Measurements from ENCODE around the gene CORO6. TPM values are rescaled to one million over a fixed set of nuclear protein-coding genes. Genes with fewer than 3 reads are reported as not detected.

CORO6 gene
- total RNA-seq, 1 experiment from 2014 or later = 2.3 TPM

GRCh38 chr17:29665481-29665810 is 42.7 kb upstream of the CORO6 start:
- H3K18ac ChIP-seq (ENCODE audit: insufficient read length, low read depth, low read length) = no peak overlapping the region
- H3K4me1 Mint-ChIP-seq = peaks cover 13% of the 10 kb centered on the region in 2 experiments
- no peak overlapping the region for H3K9ac ChIP-seq (ENCODE audit: extremely low read depth, insufficient read length, low read length)
- no peak overlapping the region for H2AFZ ChIP-seq (ENCODE audit: low read length)
- H3K27ac ChIP-seq (ENCODE audit: insufficient read length, low read depth, low read length) = no peak overlapping the region
- no peaks in the 10 kb centered on the region for H3K9me3 ChIP-seq (ENCODE audit: control insufficient read depth, low read depth, low read length)
- H4K20me1 ChIP-seq (ENCODE audit: control insufficient read depth, insufficient read depth, insufficient read length) = no peaks in the 10 kb centered on the region
- H3T11ph ChIP-seq (ENCODE audit: low read length) = no peak overlapping the region
- H2BK12ac ChIP-seq (ENCODE audit: insufficient read length, low read depth, low read length) = no peak overlapping the region
- H3K56ac ChIP-seq (ENCODE audit: insufficient read length, low read depth, low read length) = no peak overlapping the region
- peaks cover 0 to 11% (median 4%) of the 10 kb centered on the region in 3 experiments; a peak in 4 of 7 replicates for H3K36me3 Mint-ChIP-seq (ENCODE audit: insufficient read depth in 1 of 3, low read depth in 3 of 3)
- TF ChIP-seq CTCF (conservative IDR thresholded peaks at IDR 0.05) = no peak
- H3K4me1 ChIP-seq (ENCODE audit: insufficient read depth, low read length) = no peaks in the 10 kb centered on the region; the same call in 1 of the 2 replicates
- no peak overlapping the region for H2BK20ac ChIP-seq (ENCODE audit: low read depth, low read length, poor library complexity, severe bottlenecking)
- H3K79me2 ChIP-seq (ENCODE audit: insufficient read depth, low read length) = no peaks in the 10 kb centered on the region
- H3K4ac ChIP-seq (ENCODE audit: low read depth, low read length) = no peak overlapping the region
- no peaks in the 10 kb centered on the region for H3K27me3 Mint-ChIP-seq (ENCODE audit: low read depth)
- H2BK120ac ChIP-seq (ENCODE audit: low read depth, low read length, poor library complexity, severe bottlenecking) = no peak overlapping the region
- no peaks in the 10 kb centered on the region for H3K79me1 ChIP-seq (ENCODE audit: insufficient read depth, low read depth, low read length, poor library complexity, severe bottlenecking)
- H2BK15ac ChIP-seq (ENCODE audit: low read depth, low read length) = no peak overlapping the region
- H3K27me3 ChIP-seq (ENCODE audit: insufficient read depth, low read length) = no peaks in the 10 kb centered on the region
- no peak for DNase-seq
- no peak overlapping the region for H3K27ac Mint-ChIP-seq
- H3K23me2 ChIP-seq (ENCODE audit: insufficient read length, low read depth, low read length, poor library complexity, severe bottlenecking) = no peaks in the 10 kb centered on the region
- no CpG with 5 or more reads among the region's 1 CpG for WGBS (ENCODE audit: extremely low coverage, insufficient read length, low lambda C conversion rate)
- H4K91ac ChIP-seq (ENCODE audit: insufficient read length, low read depth, low read length) = no peak overlapping the region
- H3K4me2 ChIP-seq (ENCODE audit: insufficient read depth, insufficient read length, low read length) = no peak overlapping the region
- H2AK5ac ChIP-seq (ENCODE audit: insufficient read length, low read length) = no peak overlapping the region
- no peak overlapping the region for H3K4me3 Mint-ChIP-seq
- no peak overlapping the region for H2BK5ac ChIP-seq (ENCODE audit: insufficient read length, low read length)
- no peak overlapping the region for H3K14ac ChIP-seq (ENCODE audit: insufficient read depth, low read length)
- no peak overlapping the region for H4K8ac ChIP-seq (replicated peaks; ENCODE audit: insufficient read length, low read depth, low read length)
- no peaks in the 10 kb centered on the region for H3K9me3 Mint-ChIP-seq
- H4K5ac ChIP-seq (ENCODE audit: insufficient read length, low read depth, low read length) = no peak overlapping the region
- H3K23ac ChIP-seq (ENCODE audit: insufficient read length, low read depth, low read length) = no peak overlapping the region
